Measurements from ENCODE around the gene DDC.

DNA sequence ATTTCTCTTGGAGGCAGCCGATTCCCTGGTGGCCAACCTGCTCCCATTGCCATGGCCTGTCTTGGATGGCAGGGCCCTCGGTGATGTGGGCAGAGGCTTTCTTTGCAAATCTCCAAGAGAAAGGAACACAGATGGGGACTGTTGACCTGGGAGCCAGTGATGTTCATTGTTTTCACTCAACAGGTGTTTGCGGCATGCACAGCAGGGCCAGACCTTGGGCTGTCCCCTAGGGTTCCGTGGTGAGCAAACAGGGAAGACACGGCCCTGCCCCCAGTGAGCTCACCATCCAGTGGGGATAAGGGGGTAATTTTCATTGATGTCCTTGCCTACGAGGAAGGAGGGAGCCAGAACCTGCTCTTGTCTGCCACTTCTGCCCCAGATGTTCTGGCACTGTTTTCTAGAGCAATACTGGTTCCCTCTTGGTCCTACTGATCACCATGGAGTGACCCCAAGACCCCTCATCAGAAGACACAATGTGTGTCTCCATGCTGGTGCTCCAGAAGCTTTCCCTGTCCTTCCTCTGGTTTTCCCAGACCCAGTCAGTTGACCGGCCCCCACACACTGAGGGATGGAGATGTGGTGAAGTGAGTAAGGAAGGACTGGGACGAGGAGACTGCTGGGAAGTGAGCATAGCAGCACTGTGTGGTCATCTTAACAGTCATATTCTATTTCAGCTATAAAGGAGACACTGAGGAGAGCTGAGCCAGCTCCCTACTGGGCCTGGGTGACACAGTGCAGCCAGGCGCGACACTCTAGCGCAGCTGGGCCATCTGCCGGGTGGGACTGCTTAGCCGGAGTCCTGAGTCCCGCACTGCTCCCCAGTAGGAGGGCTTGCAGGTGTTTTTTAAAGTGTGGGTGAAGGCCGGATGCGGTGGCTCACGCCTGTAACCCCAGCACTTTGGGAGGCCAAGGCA is 94.7 kb downstream of the DDC start:
- TF ChIP-seq, protein P1, sequence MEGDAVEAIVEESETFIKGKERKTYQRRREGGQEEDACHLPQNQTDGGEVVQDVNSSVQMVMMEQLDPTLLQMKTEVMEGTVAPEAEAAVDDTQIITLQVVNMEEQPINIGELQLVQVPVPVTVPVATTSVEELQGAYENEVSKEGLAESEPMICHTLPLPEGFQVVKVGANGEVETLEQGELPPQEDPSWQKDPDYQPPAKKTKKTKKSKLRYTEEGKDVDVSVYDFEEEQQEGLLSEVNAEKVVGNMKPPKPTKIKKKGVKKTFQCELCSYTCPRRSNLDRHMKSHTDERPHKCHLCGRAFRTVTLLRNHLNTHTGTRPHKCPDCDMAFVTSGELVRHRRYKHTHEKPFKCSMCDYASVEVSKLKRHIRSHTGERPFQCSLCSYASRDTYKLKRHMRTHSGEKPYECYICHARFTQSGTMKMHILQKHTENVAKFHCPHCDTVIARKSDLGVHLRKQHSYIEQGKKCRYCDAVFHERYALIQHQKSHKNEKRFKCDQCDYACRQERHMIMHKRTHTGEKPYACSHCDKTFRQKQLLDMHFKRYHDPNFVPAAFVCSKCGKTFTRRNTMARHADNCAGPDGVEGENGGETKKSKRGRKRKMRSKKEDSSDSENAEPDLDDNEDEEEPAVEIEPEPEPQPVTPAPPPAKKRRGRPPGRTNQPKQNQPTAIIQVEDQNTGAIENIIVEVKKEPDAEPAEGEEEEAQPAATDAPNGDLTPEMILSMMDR (IDR thresholded peaks at IDR 0.05; ENCODE audit: low read depth, low read length, poor library complexity, severe bottlenecking), result no peak
- TF ChIP-seq EZH2phosphoT487 (IDR thresholded peaks at IDR 0.05; ENCODE audit: borderline replicate concordance, low read length), result no peak
